A172 (cell line): ENCODE measurements around the gene ASTN2. TPM values are rescaled to one million over a fixed set of nuclear protein-coding genes. Genes with fewer than 3 reads are reported as not detected.

Source experiments
- DNase-seq: peaks from one replicate; pipeline ENCODE4 v3.0.0-alpha.2; 2015; ENCODE audit warnings: low spot score
- total RNA-seq: library from RNA; depleted of rRNA; stranded (reverse); fragments of >200 nt; shearing (Covaris generic); gene quantifications from 2 replicates; pipeline ENCODE4 v1.2.3, GENCODE V29; 2014

ASTN2 gene
- total RNA-seq, 1 experiment from 2014 or later, result 8.5 TPM

GRCh38 chr9:116432051-116432450 lies 982.8 kb downstream of the ASTN2 start:
- no peak for DNase-seq

- no peak for DNase-seq
Observed at GRCh38 chr9:116430849-116431248, 984.0 kb downstream of the ASTN2 start.

- no peak for DNase-seq
Observed at GRCh38 chr9:116425244-116425643, 989.6 kb downstream of the ASTN2 start.

- no peak for DNase-seq
Observed at GRCh38 chr9:116423149-116423548, 991.7 kb downstream of the ASTN2 start.

GRCh38 chr9:116422119-116422979 lies 992.5 kb downstream of the ASTN2 start:
- no peak for DNase-seq

GRCh38 chr9:116420993-116421538 lies 993.8 kb downstream of the ASTN2 start:
- DNase-seq, result no peak

GRCh38 chr9:116419181-116419580 lies 995.7 kb downstream of the ASTN2 start:
- no peak for DNase-seq

GRCh38 chr9:116417464-116417863 lies 997.4 kb downstream of the ASTN2 start:
- no peak for DNase-seq

- no peak for DNase-seq
Observed at GRCh38 chr9:116416421-116416820, 998.4 kb downstream of the ASTN2 start.

- DNase-seq, result no peak
Observed at GRCh38 chr9:116414374-116414773, 1000.5 kb downstream of the ASTN2 start.

GRCh38 chr9:116411506-116411905 lies 1003.4 kb downstream of the ASTN2 start:
- DNase-seq, result no peak

GRCh38 chr9:116409638-116410037 lies 1005.2 kb downstream of the ASTN2 start:
- DNase-seq, result no peak

GRCh38 chr9:116409129-116409528 lies 1005.7 kb downstream of the ASTN2 start:
- no peak for DNase-seq

GRCh38 chr9:116406469-116406868 lies 1008.4 kb downstream of the ASTN2 start:
- no peak for DNase-seq

- DNase-seq, result no peak
Observed at GRCh38 chr9:116405321-116405720, 1009.5 kb downstream of the ASTN2 start.

- DNase-seq, result no peak
Observed at GRCh38 chr9:116404228-116404627, 1010.6 kb downstream of the ASTN2 start.

GRCh38 chr9:116403171-116403570 lies 1011.7 kb downstream of the ASTN2 start:
- no peak for DNase-seq

- DNase-seq, result no peak
Observed at GRCh38 chr9:116395699-116396037, 1019.2 kb downstream of the ASTN2 start.

- DNase-seq, result no peak
Observed at GRCh38 chr9:116394894-116395698, 1019.8 kb downstream of the ASTN2 start.

- DNase-seq, result no peak
Observed at GRCh38 chr9:116394070-116394469, 1020.8 kb downstream of the ASTN2 start.

GRCh38 chr9:116393198-116393597 lies 1021.7 kb downstream of the ASTN2 start:
- DNase-seq, result no peak

- no peak for DNase-seq
Observed at GRCh38 chr9:116391306-116391900, 1023.5 kb downstream of the ASTN2 start.
